Esophagus (tissue), 2 donors: ENCODE data around the gene WIPF1. TPM values are rescaled to one million over a fixed set of nuclear protein-coding genes. Genes with fewer than 3 reads are reported as not detected.

Experiments
- H3K27ac ChIP-seq, 2 donors: one replicate each; pipeline ENCODE4 v1.5.1; 2013; ENCODE audit warnings: low read depth in 2 of 2, mild to moderate bottlenecking in 2 of 2, inconsistent platforms in 1 of 2, low read length in 1 of 2, moderate library complexity in 1 of 2
- H3K27me3 ChIP-seq, 2 donors: one replicate each; pipeline ENCODE4 v1.6.1; 2013; ENCODE audit warnings: low read length in 2 of 2, control low read depth in 1 of 2, mild to moderate bottlenecking in 1 of 2; ENCODE audit not compliant: insufficient read depth in 2 of 2, control insufficient read depth in 1 of 2
- H3K36me3 ChIP-seq, 2 donors: one replicate each; pipeline ENCODE4 v1.6.1; 2013; ENCODE audit warnings: low read length in 1 of 2; ENCODE audit not compliant: control insufficient read depth in 2 of 2, insufficient read depth in 2 of 2
- H3K4me1 ChIP-seq, 2 donors: one replicate each; pipeline ENCODE4 v1.6.1; 2013; ENCODE audit warnings: low read length in 1 of 2; ENCODE audit not compliant: control insufficient read depth in 2 of 2, insufficient read depth in 2 of 2
- H3K4me3 ChIP-seq, 2 donors: one replicate each; pipeline ENCODE4 v1.5.1; 2013; ENCODE audit warnings: low read length in 2 of 2, mild to moderate bottlenecking in 2 of 2, low read depth in 1 of 2, moderate library complexity in 1 of 2
- H3K9me3 ChIP-seq, 2 donors: one replicate each; pipeline ENCODE4 v1.6.1; 2013; ENCODE audit warnings: mild to moderate bottlenecking in 2 of 2, low read depth in 1 of 2, low read length in 1 of 2, moderate library complexity in 1 of 2; ENCODE audit not compliant: control insufficient read depth in 2 of 2, insufficient read depth in 1 of 2
- WGBS, 2 donors: extraction: QIAGEN DNeasy Blood & Tissue Kit; methylation state at CpG; one replicate each; pipeline ENCODE4 v1.1.7; 2013; 5-methylcytosine and 5-hydroxymethylcytosine counted together
- polyA plus RNA-seq, 2 donors: library from polyadenylated mRNA; stranded (reverse); fragments of 200-250 nt; gene quantifications; one replicate each; pipeline ENCODE4 v1.2.3, GENCODE V29; 2013
- donor health status: healthy with polysubstance abuse.
- donor health status: Bipolar disorder and iron deficiency.

WIPF1 gene
- polyA plus RNA-seq, 2 donors, result 3.9 to 4.8 TPM

DNA sequence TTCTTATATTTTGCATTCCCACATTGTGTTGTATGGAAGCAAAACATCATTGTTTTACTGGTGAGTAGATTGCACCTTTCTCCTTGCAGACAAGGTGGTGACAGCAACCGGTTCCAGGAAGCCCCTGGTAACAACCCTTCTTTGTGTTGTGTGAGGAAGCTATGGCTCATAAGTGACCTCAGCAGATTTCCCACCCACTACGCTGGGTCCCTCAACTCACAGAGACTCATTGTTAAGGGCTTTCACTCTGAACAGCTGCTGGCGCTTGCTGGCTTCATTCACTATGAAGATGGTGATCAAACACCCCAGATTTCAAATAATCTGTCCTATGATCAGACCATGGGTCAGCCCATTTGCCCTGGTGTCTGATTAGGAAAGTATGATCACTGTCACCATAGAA is 53.4 kb downstream of the WIPF1 start:
- Histone ChIP-seq H3K27me3 (no peaks in the 10 kb centered on the region), H3K9me3 (no peaks in the 10 kb centered on the region), H3K36me3 (no peaks in the 10 kb centered on the region), H3K4me3 (no peak overlapping the region), H3K27ac (no peak overlapping the region), H3K4me1 (peaks cover 0 to 2% of the 10 kb centered on the region in 2 donors)
- 81 to 86% methylated on average over 3 of the region's 3 CpGs for WGBS, 2 donors

DNA sequence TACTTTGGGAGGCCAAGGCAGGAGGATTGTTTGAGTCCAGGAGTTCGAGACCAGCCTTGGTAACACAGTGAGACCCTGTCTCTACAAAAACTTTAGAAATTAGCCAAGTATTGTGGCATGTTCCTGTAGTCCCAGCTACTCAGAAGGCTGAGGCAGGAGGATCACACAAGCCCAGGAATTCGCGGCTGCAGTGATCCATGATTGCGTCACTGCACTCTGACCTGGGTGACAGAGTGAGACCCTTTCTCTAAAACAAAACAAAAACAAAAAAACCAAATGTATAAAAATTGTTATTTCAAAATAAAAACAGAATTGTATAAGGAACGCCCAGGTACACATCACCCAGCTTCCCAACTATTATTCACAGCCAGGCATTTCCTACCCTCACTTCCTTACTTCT is 56.7 kb downstream of the WIPF1 start:
- H3K36me3 ChIP-seq, result no peaks in the 10 kb centered on the region
- no peaks in the 10 kb centered on the region for H3K27me3 ChIP-seq
- 89 to 94% methylated on average over 5 of the region's 5 CpGs for WGBS, 2 donors
- H3K4me3 ChIP-seq, result no peak overlapping the region
- H3K27ac ChIP-seq, result no peak overlapping the region
- H3K4me1 ChIP-seq, result peaks cover 0 to 4% of the 10 kb centered on the region in 2 donors
- no peaks in the 10 kb centered on the region for H3K9me3 ChIP-seq

GRCh38 chr2:174535757-174536703 is 61.6 kb downstream of the WIPF1 start:
- H3K9me3 ChIP-seq, result no peaks in the 10 kb centered on the region
- no peaks in the 10 kb centered on the region for H3K36me3 ChIP-seq
- H3K27ac ChIP-seq, result peak overlapping the region in 1 of 2 donors; percentile 7
- peaks cover 0 to 4% of the 10 kb centered on the region in 2 donors for H3K4me1 ChIP-seq
- no peak overlapping the region for H3K4me3 ChIP-seq
- no peaks in the 10 kb centered on the region for H3K27me3 ChIP-seq
- 61 to 75% methylated on average over 11 of the region's 11 CpGs for WGBS, 2 donors

DNA sequence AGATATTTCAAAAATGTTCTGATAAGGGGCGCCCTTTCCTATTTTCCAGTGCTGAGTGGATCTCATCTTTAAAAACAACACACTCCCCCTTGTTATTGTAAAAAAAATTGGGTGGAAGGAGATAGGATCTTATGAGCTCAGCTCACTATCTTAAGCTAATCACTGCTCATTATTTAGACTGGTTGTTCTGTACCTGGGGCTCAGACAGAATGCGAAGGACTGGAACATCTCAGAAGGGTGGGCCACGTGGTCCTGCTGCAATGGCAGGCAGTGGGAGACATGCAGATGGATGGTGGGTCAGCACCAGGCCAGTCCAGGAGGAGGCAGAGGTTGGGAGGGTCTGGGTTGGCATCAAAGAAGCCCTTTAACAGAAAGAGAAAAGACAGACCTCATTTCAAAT is 62.5 kb downstream of the WIPF1 start:
- Histone ChIP-seq H3K9me3 (no peaks in the 10 kb centered on the region), H3K27me3 (no peaks in the 10 kb centered on the region), H3K36me3 (no peaks in the 10 kb centered on the region), H3K4me1 (peaks cover 0 to 4% of the 10 kb centered on the region in 2 donors), H3K27ac (no peak overlapping the region), H3K4me3 (no peak overlapping the region)
- WGBS, 2 donors, result 76 to 84% methylated on average over 3 of the region's 3 CpGs

GRCh38 chr2:174529916-174530315 is 67.7 kb downstream of the WIPF1 start:
- WGBS, 2 donors, result 60 to 82% methylated on average over 4 of the region's 4 CpGs
- no peak overlapping the region for H3K4me3 ChIP-seq

GRCh38 chr2:174527959-174528358 is 69.6 kb downstream of the WIPF1 start:
- 93 to 94% methylated on average over 3 of the region's 3 CpGs for WGBS, 2 donors
- H3K27ac ChIP-seq, result no peak overlapping the region
- H3K4me1 ChIP-seq, result no peaks in the 10 kb centered on the region
- no peak overlapping the region for H3K4me3 ChIP-seq
- peaks cover 0 to 3% of the 10 kb centered on the region in 2 donors for H3K9me3 ChIP-seq
- no peaks in the 10 kb centered on the region for H3K36me3 ChIP-seq
- H3K27me3 ChIP-seq, result no peaks in the 10 kb centered on the region

More at GRCh38 chr2:174529916-174530315, 67.7 kb downstream of the WIPF1 start:
- H3K27ac ChIP-seq, result no peak overlapping the region
- no peaks in the 10 kb centered on the region for H3K27me3 ChIP-seq
- no peaks in the 10 kb centered on the region for H3K36me3 ChIP-seq
- peaks cover 0 to 3% of the 10 kb centered on the region in 2 donors for H3K9me3 ChIP-seq
- no peaks in the 10 kb centered on the region for H3K4me1 ChIP-seq

DNA sequence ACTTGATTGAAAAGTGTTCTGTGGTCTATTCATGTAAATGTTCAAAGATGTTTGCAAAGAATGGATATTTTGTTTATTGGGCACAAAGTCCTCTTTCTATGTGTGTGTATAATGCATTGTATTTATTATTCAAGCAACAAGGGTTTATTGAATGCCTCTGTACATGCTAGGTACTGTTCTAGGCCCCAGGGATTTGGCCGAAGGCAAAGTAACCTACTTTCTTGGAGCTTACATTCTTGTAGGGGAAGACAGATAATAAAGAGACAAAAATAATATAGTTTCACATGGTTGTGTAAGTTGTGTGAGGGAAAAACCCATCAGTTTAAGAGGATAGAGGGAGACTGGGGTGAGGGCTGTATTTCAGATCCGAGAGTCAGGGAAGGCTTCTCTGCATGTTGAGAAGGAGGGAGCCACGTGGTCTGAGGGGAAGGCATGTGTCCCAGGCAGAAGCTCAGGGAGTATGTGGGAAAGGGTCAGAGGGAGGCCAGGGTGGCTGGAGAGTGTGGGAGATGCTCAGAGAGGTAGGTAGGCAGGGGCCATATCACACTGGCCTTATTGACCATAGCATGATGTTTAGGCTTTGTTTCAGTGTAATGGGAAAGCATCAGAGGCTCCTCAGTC is 70.4 kb downstream of the WIPF1 start:
- Histone ChIP-seq H3K27ac (no peak overlapping the region), H3K4me3 (no peak overlapping the region), H3K27me3 (no peaks in the 10 kb centered on the region), H3K36me3 (no peaks in the 10 kb centered on the region), H3K4me1 (no peaks in the 10 kb centered on the region), H3K9me3 (peaks cover 0 to 3% of the 10 kb centered on the region in 2 donors)
- 90 to 92% methylated on average over 3 of the region's 3 CpGs for WGBS, 2 donors

GRCh38 chr2:174524527-174524926 is 73.1 kb downstream of the WIPF1 start:
- no peak overlapping the region for H3K4me3 ChIP-seq
- H3K36me3 ChIP-seq, result no peaks in the 10 kb centered on the region
- no peaks in the 10 kb centered on the region for H3K27me3 ChIP-seq
- 87 to 93% methylated on average over 2 of the region's 2 CpGs for WGBS, 2 donors
- H3K27ac ChIP-seq, result no peak overlapping the region
- H3K4me1 ChIP-seq, result no peaks in the 10 kb centered on the region
- H3K9me3 ChIP-seq, result peaks cover 0 to 3% of the 10 kb centered on the region in 2 donors

- H3K27me3 ChIP-seq, result no peaks in the 10 kb centered on the region
- H3K4me1 ChIP-seq, result no peaks in the 10 kb centered on the region
- no peak overlapping the region for H3K4me3 ChIP-seq
- WGBS, 2 donors, result 11% methylated on average over 3 of the region's 3 CpGs
- no peak overlapping the region for H3K27ac ChIP-seq
- H3K36me3 ChIP-seq, result no peaks in the 10 kb centered on the region
- no peaks in the 10 kb centered on the region for H3K9me3 ChIP-seq
Observed at GRCh38 chr2:174522553-174522952, 75.1 kb downstream of the WIPF1 start.
